SU-DHL-6 (cell line): Measurements from ENCODE around the gene CCDC136.

ENCODE experiments used
- H2AFZ ChIP-seq: fragments of 200-600 bp; sonication (generic); 2 replicates; pipeline ENCODE4 v1.6.1; 2014; ENCODE audit warnings: low read depth, mild to moderate bottlenecking, moderate library complexity, mixed read lengths, antibody characterized with exemption, low read length; ENCODE audit not compliant: severe bottlenecking
- H3F3A ChIP-seq: fragments of 200-600 bp; shearing (Covaris generic); 2 replicates; pipeline ENCODE4 v1.6.0; 2016; ENCODE audit warnings: antibody characterized with exemption, mild to moderate bottlenecking; ENCODE audit not compliant: insufficient read depth
- H3K27ac ChIP-seq: fragments of 200-600 bp; sonication (generic); 2 replicates; pipeline ENCODE4 v1.5.1; 2016; ENCODE audit warnings: low read depth, mild to moderate bottlenecking, low read length, moderate library complexity, mixed read lengths
- H3K27me3 ChIP-seq: fragments of 200-600 bp; sonication (generic), shearing (Covaris generic); 2 replicates; pipeline ENCODE4 v1.6.0; 2014; ENCODE audit warnings: mild to moderate bottlenecking, low read length
- H3K36me3 ChIP-seq: fragments of 200-600 bp; sonication (generic); 2 replicates; pipeline ENCODE4 v1.6.1; 2014; ENCODE audit warnings: mild to moderate bottlenecking, low read length, mixed read lengths
- H3K4me2 ChIP-seq: fragments of 300-600, 200-600 bp; shearing (Covaris generic), sonication (generic); 2 replicates; pipeline ENCODE4 v1.6.0; 2014; ENCODE audit warnings: low read length, low read depth, mild to moderate bottlenecking; ENCODE audit not compliant: poor library complexity, severe bottlenecking
- H3K4me3 ChIP-seq: fragments of 200-600 bp; sonication (generic); 2 replicates; pipeline ENCODE4 v1.5.1; 2014; ENCODE audit warnings: antibody characterized with exemption, low read length, mild to moderate bottlenecking, mixed read lengths; ENCODE audit not compliant: insufficient read depth, poor library complexity, severe bottlenecking
- H3K79me2 ChIP-seq: fragments of 200-600 bp; sonication (generic); 2 replicates; pipeline ENCODE4 v1.6.1; 2014; ENCODE audit warnings: mild to moderate bottlenecking, low read length, moderate library complexity; ENCODE audit not compliant: insufficient read depth
- H3K9ac ChIP-seq: fragments of 200-600 bp; sonication (generic); 2 replicates; pipeline ENCODE4 v1.7.0; 2014; ENCODE audit warnings: mild to moderate bottlenecking, low read length
- H3K9me2 ChIP-seq: fragments of 200-600 bp; sonication (generic); replicated peaks from 2 replicates; pipeline ENCODE4 v1.6.1; 2014; ENCODE audit warnings: low read length; ENCODE audit not compliant: insufficient read depth
- H3K9me3 ChIP-seq: fragments of 200-600 bp; sonication (generic); 2 replicates; pipeline ENCODE4 v1.6.1; 2014; ENCODE audit warnings: low read length, mixed read lengths; ENCODE audit not compliant: insufficient read depth
- H4K20me1 ChIP-seq: fragments of 200-600 bp; sonication (generic); 2 replicates; pipeline ENCODE4 v1.6.1; 2014; ENCODE audit warnings: low read depth, mild to moderate bottlenecking, antibody characterized with exemption, low read length, moderate library complexity, mixed read lengths
- CTCF ChIP-seq: fragments of 200-600 bp; sonication (generic); IDR thresholded peaks from one replicate; pipeline ENCODE4 v1.5.1; 2017; ENCODE audit warnings: antibody characterized with exemption, mild to moderate bottlenecking, low read length, moderate library complexity; ENCODE audit not compliant: insufficient read depth, poor library complexity, severe bottlenecking
- EZH2phosphoT487 ChIP-seq: fragments of 200-600 bp; sonication (generic), shearing (Covaris generic); conservative IDR thresholded peaks from 2 replicates; pipeline ENCODE4 v1.6.1; 2018; ENCODE audit warnings: mild to moderate bottlenecking, antibody characterized with exemption, low read length, moderate library complexity, mixed read lengths

Gene CCDC136

GRCh38 chr7:128837521-128837921, 45.8 kb downstream of the CCDC136 start:
- Histone ChIP-seq H3K4me2 (no peak overlapping the region), H3K9ac (no peak overlapping the region), H4K20me1 (no peaks in the 10 kb centered on the region), H2AFZ (no peak overlapping the region), H3F3A (no peaks in the 10 kb centered on the region), H3K27ac (no peak overlapping the region), H3K36me3 (no peaks in the 10 kb centered on the region), H3K27me3 (no peaks in the 10 kb centered on the region), H3K79me2 (no peaks in the 10 kb centered on the region), H3K9me3 (no peaks in the 10 kb centered on the region), H3K4me3 (no peak overlapping the region), H3K9me2 (no peaks in the 10 kb centered on the region)
- TF ChIP-seq CTCF: no peak
- TF ChIP-seq EZH2phosphoT487: no peak

DNA sequence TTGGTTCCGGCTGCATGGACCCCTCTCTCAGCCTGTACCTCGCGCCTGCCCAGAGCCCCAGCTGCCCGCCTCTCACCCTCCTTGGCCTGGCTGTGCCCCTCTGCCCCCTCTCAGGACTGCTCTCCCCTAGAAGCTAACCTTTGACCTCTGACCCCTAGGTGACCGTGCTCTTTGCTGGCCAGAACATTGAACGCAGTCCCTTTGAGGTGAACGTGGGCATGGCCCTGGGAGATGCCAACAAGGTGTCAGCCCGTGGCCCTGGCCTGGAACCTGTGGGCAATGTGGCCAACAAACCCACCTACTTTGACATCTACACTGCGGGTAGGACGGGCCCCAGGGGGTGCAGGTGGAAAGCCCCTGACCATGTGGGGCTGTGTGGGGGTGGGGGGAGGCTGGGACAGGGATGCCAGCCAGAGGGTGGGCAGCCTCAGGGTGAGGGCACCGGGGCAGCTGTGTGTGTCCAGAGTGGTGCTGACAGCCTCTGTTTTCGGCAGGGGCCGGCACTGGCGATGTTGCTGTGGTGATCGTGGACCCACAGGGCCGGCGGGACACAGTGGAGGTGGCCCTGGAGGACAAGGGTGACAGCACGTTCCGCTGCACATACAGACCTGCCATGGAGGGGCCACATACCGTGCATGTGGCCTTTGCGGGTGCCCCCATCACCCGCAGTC, 46.5 kb downstream of the CCDC136 start:
- no peaks in the 10 kb centered on the region for H4K20me1 ChIP-seq
- H3K4me3 ChIP-seq: no peak overlapping the region
- no peaks in the 10 kb centered on the region for H3F3A ChIP-seq
- no peak overlapping the region for H3K27ac ChIP-seq
- H3K9me3 ChIP-seq: no peaks in the 10 kb centered on the region
- H3K9ac ChIP-seq: no peak overlapping the region
- no peak overlapping the region for H3K4me2 ChIP-seq
- TF ChIP-seq CTCF (no peak), EZH2phosphoT487 (no peak)
- H3K36me3 ChIP-seq: no peaks in the 10 kb centered on the region
- no peaks in the 10 kb centered on the region for H3K79me2 ChIP-seq
- no peaks in the 10 kb centered on the region for H3K27me3 ChIP-seq
- H2AFZ ChIP-seq: no peak overlapping the region
- H3K9me2 ChIP-seq: no peaks in the 10 kb centered on the region

- H3K9me3 ChIP-seq: no peaks in the 10 kb centered on the region
- H2AFZ ChIP-seq: no peak overlapping the region
- H3K9ac ChIP-seq: no peak overlapping the region
- no peaks in the 10 kb centered on the region for H3K36me3 ChIP-seq
- no peak overlapping the region for H3K4me2 ChIP-seq
- no peaks in the 10 kb centered on the region for H4K20me1 ChIP-seq
- H3K27me3 ChIP-seq: no peaks in the 10 kb centered on the region
- no peaks in the 10 kb centered on the region for H3K9me2 ChIP-seq
- no peak overlapping the region for H3K4me3 ChIP-seq
- H3K27ac ChIP-seq: no peak overlapping the region
- no peak for TF ChIP-seq EZH2phosphoT487
- no peak for TF ChIP-seq CTCF
- no peaks in the 10 kb centered on the region for H3K79me2 ChIP-seq
- H3F3A ChIP-seq: no peaks in the 10 kb centered on the region
These were observed 47.4 kb downstream of the CCDC136 start for GRCh38 chr7:128838981-128839731.
